ENCODE data around the gene SLC39A3.

DNA sequence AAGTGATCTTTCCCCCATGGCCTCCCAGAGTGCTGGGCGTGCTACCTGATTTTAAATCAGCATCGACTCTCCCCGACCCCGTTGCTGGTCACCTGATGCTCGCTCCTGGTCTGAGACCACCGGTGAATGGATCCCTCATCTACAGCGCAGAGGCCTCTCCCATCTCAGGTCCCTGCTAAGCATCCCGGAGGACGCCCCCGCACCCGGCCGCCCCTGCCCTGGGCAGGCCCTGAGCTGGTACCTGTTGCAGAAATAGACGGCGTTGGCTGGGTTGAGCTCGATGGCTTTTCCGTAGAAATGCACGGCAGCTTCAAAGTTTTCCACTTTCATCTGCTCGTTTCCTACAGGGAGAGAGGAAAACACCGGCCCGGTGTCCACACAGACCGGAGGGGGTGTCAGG is 25.1 kb upstream of the SLC39A3 start:
- TF ChIP-seq, protein P1, sequence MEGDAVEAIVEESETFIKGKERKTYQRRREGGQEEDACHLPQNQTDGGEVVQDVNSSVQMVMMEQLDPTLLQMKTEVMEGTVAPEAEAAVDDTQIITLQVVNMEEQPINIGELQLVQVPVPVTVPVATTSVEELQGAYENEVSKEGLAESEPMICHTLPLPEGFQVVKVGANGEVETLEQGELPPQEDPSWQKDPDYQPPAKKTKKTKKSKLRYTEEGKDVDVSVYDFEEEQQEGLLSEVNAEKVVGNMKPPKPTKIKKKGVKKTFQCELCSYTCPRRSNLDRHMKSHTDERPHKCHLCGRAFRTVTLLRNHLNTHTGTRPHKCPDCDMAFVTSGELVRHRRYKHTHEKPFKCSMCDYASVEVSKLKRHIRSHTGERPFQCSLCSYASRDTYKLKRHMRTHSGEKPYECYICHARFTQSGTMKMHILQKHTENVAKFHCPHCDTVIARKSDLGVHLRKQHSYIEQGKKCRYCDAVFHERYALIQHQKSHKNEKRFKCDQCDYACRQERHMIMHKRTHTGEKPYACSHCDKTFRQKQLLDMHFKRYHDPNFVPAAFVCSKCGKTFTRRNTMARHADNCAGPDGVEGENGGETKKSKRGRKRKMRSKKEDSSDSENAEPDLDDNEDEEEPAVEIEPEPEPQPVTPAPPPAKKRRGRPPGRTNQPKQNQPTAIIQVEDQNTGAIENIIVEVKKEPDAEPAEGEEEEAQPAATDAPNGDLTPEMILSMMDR (conservative IDR thresholded peaks at IDR 0.05; ENCODE audit: low read depth in 2 of 2), result no peak
- TF ChIP-seq, protein P2, sequence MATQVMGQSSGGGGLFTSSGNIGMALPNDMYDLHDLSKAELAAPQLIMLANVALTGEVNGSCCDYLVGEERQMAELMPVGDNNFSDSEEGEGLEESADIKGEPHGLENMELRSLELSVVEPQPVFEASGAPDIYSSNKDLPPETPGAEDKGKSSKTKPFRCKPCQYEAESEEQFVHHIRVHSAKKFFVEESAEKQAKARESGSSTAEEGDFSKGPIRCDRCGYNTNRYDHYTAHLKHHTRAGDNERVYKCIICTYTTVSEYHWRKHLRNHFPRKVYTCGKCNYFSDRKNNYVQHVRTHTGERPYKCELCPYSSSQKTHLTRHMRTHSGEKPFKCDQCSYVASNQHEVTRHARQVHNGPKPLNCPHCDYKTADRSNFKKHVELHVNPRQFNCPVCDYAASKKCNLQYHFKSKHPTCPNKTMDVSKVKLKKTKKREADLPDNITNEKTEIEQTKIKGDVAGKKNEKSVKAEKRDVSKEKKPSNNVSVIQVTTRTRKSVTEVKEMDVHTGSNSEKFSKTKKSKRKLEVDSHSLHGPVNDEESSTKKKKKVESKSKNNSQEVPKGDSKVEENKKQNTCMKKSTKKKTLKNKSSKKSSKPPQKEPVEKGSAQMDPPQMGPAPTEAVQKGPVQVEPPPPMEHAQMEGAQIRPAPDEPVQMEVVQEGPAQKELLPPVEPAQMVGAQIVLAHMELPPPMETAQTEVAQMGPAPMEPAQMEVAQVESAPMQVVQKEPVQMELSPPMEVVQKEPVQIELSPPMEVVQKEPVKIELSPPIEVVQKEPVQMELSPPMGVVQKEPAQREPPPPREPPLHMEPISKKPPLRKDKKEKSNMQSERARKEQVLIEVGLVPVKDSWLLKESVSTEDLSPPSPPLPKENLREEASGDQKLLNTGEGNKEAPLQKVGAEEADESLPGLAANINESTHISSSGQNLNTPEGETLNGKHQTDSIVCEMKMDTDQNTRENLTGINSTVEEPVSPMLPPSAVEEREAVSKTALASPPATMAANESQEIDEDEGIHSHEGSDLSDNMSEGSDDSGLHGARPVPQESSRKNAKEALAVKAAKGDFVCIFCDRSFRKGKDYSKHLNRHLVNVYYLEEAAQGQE (IDR thresholded peaks at IDR 0.05; ENCODE audit: unreplicated experiment), result no peak
- no peak for TF ChIP-seq EZH2phosphoT487 (IDR thresholded peaks at IDR 0.05; ENCODE audit: unreplicated experiment)

Data from GM23338 (cell line).